Measurements from ENCODE around the gene CIDEB.

Gene CIDEB

DNA sequence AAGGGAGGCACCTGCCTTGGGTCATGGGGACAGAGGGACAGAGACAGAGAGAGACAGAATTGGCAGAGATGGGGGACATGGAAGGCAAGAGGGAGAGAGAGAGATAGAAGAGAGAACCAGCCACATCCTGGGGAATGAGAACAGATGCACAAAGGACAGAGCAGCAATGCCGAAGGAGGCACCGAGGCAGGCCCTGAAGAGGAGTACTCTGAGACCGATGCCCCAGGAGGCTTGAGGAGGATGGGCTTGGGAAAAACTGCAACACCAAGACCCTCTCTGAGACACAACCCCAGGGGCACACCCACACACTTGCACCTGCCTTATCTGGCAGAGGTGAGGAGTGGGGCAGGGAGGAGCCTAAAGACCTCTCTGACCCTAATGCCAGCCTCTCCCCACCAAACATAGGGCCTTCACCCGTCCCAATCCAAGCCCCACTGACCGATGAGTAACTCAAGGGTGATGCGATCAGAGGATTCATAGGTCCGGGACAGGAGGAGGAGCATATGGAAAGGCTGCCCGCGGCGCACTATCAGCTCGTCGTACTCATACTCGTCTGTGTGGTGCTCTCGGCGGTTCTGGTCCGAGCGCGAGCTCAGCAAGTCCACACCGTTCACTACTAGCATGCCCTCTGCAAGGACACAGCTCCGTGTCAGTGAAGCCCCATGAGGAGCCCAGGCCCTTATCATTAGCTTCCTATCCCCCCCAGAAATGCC is 46.4 kb downstream of the CIDEB start:
- Histone ChIP-seq H3K4me3 (ENCODE audit: low read depth in 1 of 2, low read length in 2 of 2) (no peak overlapping the region), H4K20me1 (ENCODE audit: insufficient read depth, low read length) (no peaks in the 10 kb centered on the region), H3K4me2 (ENCODE audit: insufficient read depth, low read length) (no peak overlapping the region), H3K36me3 (ENCODE audit: insufficient read depth, low read length) (peaks cover 2% of the 10 kb centered on the region; the same call in 1 of the 2 replicates), H3K79me2 (ENCODE audit: insufficient read depth, low read length) (no peaks in the 10 kb centered on the region), H3K27me3 (ENCODE audit: insufficient read depth, low read length, poor library complexity) (no peaks in the 10 kb centered on the region), H2AFZ (ENCODE audit: low read depth, low read length) (no peak overlapping the region), H3K4me1 (ENCODE audit: insufficient read depth, low read length) (no peaks in the 10 kb centered on the region), H3K27ac (ENCODE audit: low read length) (no peak overlapping the region), H3K9ac (ENCODE audit: low read depth, low read length) (no peak overlapping the region), H3K9me3 (ENCODE audit: insufficient read depth, low read length, severe bottlenecking) (no peaks in the 10 kb centered on the region)
- no peak for DNase-seq
- no peak for ATAC-seq (ENCODE audit: insufficient read depth, low read depth)
- TF ChIP-seq, protein P1, sequence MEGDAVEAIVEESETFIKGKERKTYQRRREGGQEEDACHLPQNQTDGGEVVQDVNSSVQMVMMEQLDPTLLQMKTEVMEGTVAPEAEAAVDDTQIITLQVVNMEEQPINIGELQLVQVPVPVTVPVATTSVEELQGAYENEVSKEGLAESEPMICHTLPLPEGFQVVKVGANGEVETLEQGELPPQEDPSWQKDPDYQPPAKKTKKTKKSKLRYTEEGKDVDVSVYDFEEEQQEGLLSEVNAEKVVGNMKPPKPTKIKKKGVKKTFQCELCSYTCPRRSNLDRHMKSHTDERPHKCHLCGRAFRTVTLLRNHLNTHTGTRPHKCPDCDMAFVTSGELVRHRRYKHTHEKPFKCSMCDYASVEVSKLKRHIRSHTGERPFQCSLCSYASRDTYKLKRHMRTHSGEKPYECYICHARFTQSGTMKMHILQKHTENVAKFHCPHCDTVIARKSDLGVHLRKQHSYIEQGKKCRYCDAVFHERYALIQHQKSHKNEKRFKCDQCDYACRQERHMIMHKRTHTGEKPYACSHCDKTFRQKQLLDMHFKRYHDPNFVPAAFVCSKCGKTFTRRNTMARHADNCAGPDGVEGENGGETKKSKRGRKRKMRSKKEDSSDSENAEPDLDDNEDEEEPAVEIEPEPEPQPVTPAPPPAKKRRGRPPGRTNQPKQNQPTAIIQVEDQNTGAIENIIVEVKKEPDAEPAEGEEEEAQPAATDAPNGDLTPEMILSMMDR (IDR thresholded peaks at IDR 0.05; ENCODE audit: borderline replicate concordance, extremely low read depth, low read length, poor library complexity, severe bottlenecking): no peak
- no peak for TF ChIP-seq EZH2 (IDR thresholded peaks at IDR 0.05; ENCODE audit: borderline replicate concordance, low read depth, low read length, severe bottlenecking)

DNA sequence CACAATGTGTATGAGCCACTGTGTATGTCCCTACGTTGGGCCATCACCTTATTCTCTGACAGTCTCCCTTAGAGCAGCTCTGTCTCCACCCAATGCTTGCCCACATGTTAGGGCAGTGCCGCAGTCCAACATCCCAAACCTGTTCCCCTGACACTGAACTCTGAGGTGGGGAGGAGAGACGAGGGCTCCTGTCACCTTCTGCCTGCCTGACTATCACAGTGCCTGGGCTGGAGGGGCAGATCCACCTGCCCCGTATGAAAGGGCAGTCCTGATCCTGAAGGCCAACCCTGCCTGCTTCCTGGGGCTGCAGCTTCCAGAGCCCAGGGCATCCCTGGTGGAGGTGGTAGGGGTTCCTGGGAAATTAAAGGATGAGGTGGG is 47.0 kb downstream of the CIDEB start:
- no peak overlapping the region for H3K4me2 ChIP-seq (ENCODE audit: insufficient read depth, low read length)
- H3K4me1 ChIP-seq (ENCODE audit: insufficient read depth, low read length): no peaks in the 10 kb centered on the region
- no peaks in the 10 kb centered on the region for H4K20me1 ChIP-seq (ENCODE audit: insufficient read depth, low read length)
- no peak overlapping the region for H3K4me3 ChIP-seq (ENCODE audit: low read depth in 1 of 2, low read length in 2 of 2)
- DNase-seq (no peak), ATAC-seq (ENCODE audit: insufficient read depth, low read depth) (no peak)
- H3K27me3 ChIP-seq (ENCODE audit: insufficient read depth, low read length, poor library complexity): no peaks in the 10 kb centered on the region
- no peaks in the 10 kb centered on the region for H3K79me2 ChIP-seq (ENCODE audit: insufficient read depth, low read length)
- H3K9ac ChIP-seq (ENCODE audit: low read depth, low read length): no peak overlapping the region
- TF ChIP-seq EZH2 (IDR thresholded peaks at IDR 0.05; ENCODE audit: borderline replicate concordance, low read depth, low read length, severe bottlenecking): no peak
- TF ChIP-seq, protein P1 (IDR thresholded peaks at IDR 0.05; ENCODE audit: borderline replicate concordance, extremely low read depth, low read length, poor library complexity, severe bottlenecking): no peak
- H3K36me3 ChIP-seq (ENCODE audit: insufficient read depth, low read length): no peaks in the 10 kb centered on the region
- no peak overlapping the region for H2AFZ ChIP-seq (ENCODE audit: low read depth, low read length)
- no peaks in the 10 kb centered on the region for H3K9me3 ChIP-seq (ENCODE audit: insufficient read depth, low read length, severe bottlenecking)
- H3K27ac ChIP-seq (ENCODE audit: low read length): no peak overlapping the region

DNA sequence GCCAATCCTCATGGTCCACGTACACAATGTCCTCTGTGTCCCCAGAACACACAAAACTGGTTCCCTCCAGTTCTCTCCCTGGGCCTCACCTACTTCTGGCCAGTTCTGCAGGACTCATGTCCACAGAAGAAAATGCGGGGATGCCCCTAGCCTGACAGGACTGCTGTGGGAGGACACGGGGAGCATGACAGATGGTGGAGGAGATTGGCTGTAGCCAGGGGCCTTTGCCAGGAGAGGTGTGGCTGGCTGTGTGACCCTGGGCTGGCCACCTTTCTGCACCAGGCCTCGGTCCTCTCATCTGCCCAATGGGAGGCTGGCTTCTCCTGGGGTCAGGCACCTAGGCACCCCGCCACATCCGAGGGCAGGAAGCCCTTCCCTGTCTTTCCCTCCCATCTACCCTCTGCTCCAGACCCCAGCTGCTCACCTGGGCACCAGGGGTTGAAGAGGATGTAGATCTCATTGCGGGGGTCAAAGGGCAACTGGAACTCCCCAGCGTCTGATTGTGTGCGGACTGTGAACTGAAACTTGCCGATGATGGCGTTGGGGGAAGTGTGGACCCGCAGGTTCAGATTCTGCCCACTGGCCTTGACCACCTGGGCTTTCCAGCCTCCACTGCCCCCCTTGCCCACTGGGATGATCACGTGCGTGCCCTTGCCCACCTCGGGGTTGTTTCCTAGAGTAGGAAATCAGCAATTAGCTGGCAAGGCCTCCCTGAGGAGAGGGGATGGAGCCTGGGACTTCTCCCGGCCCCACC is 47.6 kb downstream of the CIDEB start:
- Histone ChIP-seq H4K20me1 (ENCODE audit: insufficient read depth, low read length) (no peaks in the 10 kb centered on the region), H2AFZ (ENCODE audit: low read depth, low read length) (no peak overlapping the region), H3K4me1 (ENCODE audit: insufficient read depth, low read length) (no peaks in the 10 kb centered on the region), H3K4me3 (ENCODE audit: low read depth in 1 of 2, low read length in 2 of 2) (no peak overlapping the region), H3K36me3 (ENCODE audit: insufficient read depth, low read length) (no peaks in the 10 kb centered on the region), H3K9me3 (ENCODE audit: insufficient read depth, low read length, severe bottlenecking) (no peaks in the 10 kb centered on the region), H3K4me2 (ENCODE audit: insufficient read depth, low read length) (no peak overlapping the region), H3K27me3 (ENCODE audit: insufficient read depth, low read length, poor library complexity) (no peaks in the 10 kb centered on the region), H3K79me2 (ENCODE audit: insufficient read depth, low read length) (no peaks in the 10 kb centered on the region), H3K9ac (ENCODE audit: low read depth, low read length) (no peak overlapping the region), H3K27ac (ENCODE audit: low read length) (no peak overlapping the region)
- no peak for ATAC-seq (ENCODE audit: insufficient read depth, low read depth)
- no peak for DNase-seq
- TF ChIP-seq EZH2 (IDR thresholded peaks at IDR 0.05; ENCODE audit: borderline replicate concordance, low read depth, low read length, severe bottlenecking): no peak
- TF ChIP-seq, protein P1 (IDR thresholded peaks at IDR 0.05; ENCODE audit: borderline replicate concordance, extremely low read depth, low read length, poor library complexity, severe bottlenecking): no peak
